RWPE2 (cell line): ENCODE results near the gene URGCP.

Source experiments
- ATAC-seq: fragments of 200-7000 bp; cut with Tn5 transposase; 3 replicates; pipeline ENCODE4 v1.9.1; 2021; ENCODE audit warnings: low read depth
- DNase-seq: peaks from one replicate; pipeline ENCODE4 v3.0.0-alpha.2; 2020; ENCODE audit warnings: low spot score
- H3K27ac ChIP-seq: fragments of 450-650 bp; 2 replicates; pipeline ENCODE4 v1.5.1; 2017; ENCODE audit warnings: mild to moderate bottlenecking; ENCODE audit not compliant: poor library complexity, severe bottlenecking
- H3K27me3 ChIP-seq: fragments of 250-450 bp; sonication (Bioruptor Pico); 2 replicates; pipeline ENCODE4 v1.5.1; 2021; ENCODE audit warnings: mild to moderate bottlenecking, moderate library complexity; ENCODE audit not compliant: insufficient read depth, poor library complexity, severe bottlenecking
- H3K36me3 ChIP-seq: fragments of 250-450 bp; sonication (Bioruptor Pico); 2 replicates; pipeline ENCODE4 v1.5.1; 2020; ENCODE audit warnings: low read depth, mild to moderate bottlenecking, moderate library complexity
- H3K4me1 ChIP-seq: fragments of 250-450 bp; sonication (Bioruptor Pico); 2 replicates; pipeline ENCODE4 v1.5.1; 2021; ENCODE audit warnings: mild to moderate bottlenecking, moderate library complexity; ENCODE audit not compliant: insufficient read depth, poor library complexity, severe bottlenecking
- H3K4me3 ChIP-seq: fragments of 250-450 bp; sonication (Bioruptor Pico); 2 replicates; pipeline ENCODE4 v1.5.1; 2021; ENCODE audit warnings: mild to moderate bottlenecking, moderate library complexity; ENCODE audit not compliant: severe bottlenecking
- H3K9me3 ChIP-seq: fragments of 250-450 bp; sonication (Bioruptor Pico); 2 replicates; pipeline ENCODE4 v1.5.1; 2021; ENCODE audit warnings: mild to moderate bottlenecking, moderate library complexity; ENCODE audit not compliant: severe bottlenecking
- CTCF ChIP-seq: fragments of 450-650 bp; IDR thresholded peaks from one replicate; pipeline ENCODE4 v1.5.1; 2017; ENCODE audit warnings: mild to moderate bottlenecking, moderate library complexity; ENCODE audit not compliant: poor library complexity, severe bottlenecking

The URGCP gene

GRCh38 chr7:43873300-43873699 is 33.1 kb downstream of the URGCP start:
- DNase-seq, result peak; percentile 79
- H3K27me3 ChIP-seq, result no peaks in the 10 kb centered on the region
- H3K27ac ChIP-seq, result peak overlapping the region; percentile 87
- peak; percentile 37 for ATAC-seq
- H3K4me3 ChIP-seq, result no peak overlapping the region
- no peaks in the 10 kb centered on the region for H3K9me3 ChIP-seq
- TF ChIP-seq CTCF, result no peak
- H3K36me3 ChIP-seq, result peaks cover 22% of the 10 kb centered on the region
- peaks cover 28% of the 10 kb centered on the region for H3K4me1 ChIP-seq

- Histone ChIP-seq H3K36me3 (peaks cover 22% of the 10 kb centered on the region), H3K27ac (peak overlapping the region; percentile 87), H3K4me1 (peaks cover 31% of the 10 kb centered on the region), H3K4me3 (no peak overlapping the region), H3K27me3 (no peaks in the 10 kb centered on the region), H3K9me3 (no peaks in the 10 kb centered on the region)
- ATAC-seq (peak; percentile 50), DNase-seq (peak; percentile 68)
- no peak for TF ChIP-seq CTCF
Measured at GRCh38 chr7:43872406-43873110, 33.8 kb downstream of the URGCP start.

- Histone ChIP-seq H3K27me3 (no peaks in the 10 kb centered on the region), H3K9me3 (no peaks in the 10 kb centered on the region), H3K27ac (peak overlapping the region; percentile 87), H3K36me3 (peaks cover 26% of the 10 kb centered on the region), H3K4me1 (peaks cover 31% of the 10 kb centered on the region), H3K4me3 (no peak overlapping the region)
- no peak for TF ChIP-seq CTCF
- no peak for DNase-seq
- no peak for ATAC-seq
Measured at GRCh38 chr7:43871064-43871463, 35.3 kb downstream of the URGCP start.

- no peaks in the 10 kb centered on the region for H3K27me3 ChIP-seq
- TF ChIP-seq CTCF, result no peak
- H3K27ac ChIP-seq, result peak overlapping the region; percentile 87
- H3K4me3 ChIP-seq, result no peak overlapping the region
- ATAC-seq, result no peak
- no peak for DNase-seq
- H3K4me1 ChIP-seq, result peaks cover 31% of the 10 kb centered on the region
- H3K9me3 ChIP-seq, result no peaks in the 10 kb centered on the region
- H3K36me3 ChIP-seq, result peaks cover 20% of the 10 kb centered on the region
Measured at GRCh38 chr7:43870316-43870715, 36.1 kb downstream of the URGCP start.

- Histone ChIP-seq H3K4me1 (peaks cover 31% of the 10 kb centered on the region), H3K4me3 (peak overlapping the region; percentile 47), H3K9me3 (no peaks in the 10 kb centered on the region), H3K27me3 (no peaks in the 10 kb centered on the region), H3K36me3 (peaks cover 20% of the 10 kb centered on the region), H3K27ac (peak overlapping the region; percentile 87)
- peak; percentile 32; the same call in 2 of the 3 replicates for ATAC-seq
- TF ChIP-seq CTCF, result no peak
- no peak for DNase-seq
Measured at GRCh38 chr7:43869867-43870240, 36.5 kb downstream of the URGCP start.
